HG03575 (cell line): Measurements from ENCODE around the gene YPEL2.

Source experiments
- ATAC-seq: cut with Tn5 transposase; IDR thresholded peaks from one replicate; pipeline ENCODE4 v1.9.1; 2021; ENCODE audit not compliant: unreplicated experiment, insufficient number of reproducible peaks, low FRiP score; ENCODE audit errors: extremely low read depth

YPEL2 gene

DNA sequence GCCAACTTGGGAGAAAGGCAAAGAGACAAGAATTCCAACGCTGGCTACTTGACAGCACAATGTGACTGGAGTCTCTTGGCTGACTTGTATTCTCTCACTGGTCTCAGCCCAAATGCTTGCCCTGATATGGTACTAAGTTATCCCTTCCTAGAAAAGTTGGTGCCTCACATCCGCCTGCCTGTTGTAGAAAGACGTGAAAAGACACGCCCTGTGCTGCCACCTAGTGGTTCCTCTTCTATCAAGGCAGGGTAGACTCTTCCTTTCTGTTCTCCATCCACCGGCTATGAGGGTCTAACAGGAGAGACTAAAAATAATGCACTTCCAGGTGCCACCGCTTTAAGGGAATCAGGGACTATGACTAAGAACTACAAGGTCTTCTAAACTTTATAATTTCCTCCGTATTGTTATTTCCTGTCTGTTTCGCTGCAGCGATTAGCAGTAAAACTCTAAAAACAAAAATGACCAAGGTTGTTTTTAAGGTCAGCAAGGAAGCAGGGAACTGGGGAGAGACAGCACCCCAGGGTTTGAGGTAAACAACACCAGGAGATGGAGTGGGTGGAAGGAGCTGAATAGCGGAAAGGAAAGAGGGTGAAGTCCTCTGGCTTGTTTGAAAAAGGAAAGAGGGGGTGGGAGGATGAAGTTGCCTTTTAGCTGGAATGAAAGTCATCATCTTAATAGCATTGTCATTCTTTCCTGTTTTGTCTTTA, 109.5 kb downstream of the YPEL2 start:
- peak; percentile 68 for ATAC-seq

DNA sequence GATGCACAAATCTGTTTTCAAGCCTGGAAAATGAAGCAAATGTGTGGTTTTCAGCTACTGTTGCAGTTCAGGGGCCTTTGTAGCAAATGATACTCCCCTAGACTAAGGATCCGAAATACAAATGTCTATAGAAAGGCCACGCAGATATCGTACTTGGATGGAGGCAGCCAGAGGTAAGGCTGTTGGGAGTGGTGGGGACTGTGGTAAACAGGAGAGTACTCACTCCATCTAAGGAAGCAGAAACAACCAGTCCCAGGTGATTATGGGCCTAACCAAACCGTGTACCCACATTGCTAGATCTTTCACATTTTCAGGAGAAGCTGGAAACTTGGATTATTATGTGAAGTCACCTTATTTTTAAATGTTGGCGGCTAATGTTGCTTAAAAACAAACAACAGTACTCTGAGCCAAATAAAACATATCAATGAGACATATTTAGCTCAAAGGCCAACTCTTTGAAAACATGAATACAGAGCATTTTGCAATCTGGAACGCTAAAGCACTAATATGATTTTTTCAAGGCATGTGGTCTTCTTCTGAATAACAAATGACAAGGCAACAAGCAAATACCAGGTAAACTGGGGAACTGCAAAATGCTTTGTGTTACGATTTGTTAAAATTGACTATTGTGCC, 110.1 kb downstream of the YPEL2 start:
- no peak for ATAC-seq

DNA sequence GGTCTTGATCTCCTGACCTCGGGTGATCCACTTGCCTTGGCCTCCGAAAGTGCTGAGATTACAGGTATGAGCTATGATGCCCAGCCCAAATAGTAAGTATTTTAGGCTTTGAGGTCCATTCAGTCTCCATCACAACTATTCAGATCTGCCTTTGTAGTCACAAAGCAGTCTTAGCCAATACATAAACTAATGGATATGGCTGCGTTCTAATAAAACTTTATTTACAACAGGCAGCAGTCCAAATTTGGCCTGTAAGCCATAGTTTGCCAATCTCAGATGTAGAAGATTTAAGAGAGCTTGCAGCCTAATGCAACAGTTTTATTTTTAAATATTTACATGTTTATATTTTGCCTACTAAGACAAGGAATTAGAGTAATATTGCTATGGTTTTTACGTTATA, 111.7 kb downstream of the YPEL2 start:
- no peak for ATAC-seq
